B cell (primary cell): ENCODE measurements around the gene PLEKHG4B. TPM values are rescaled to one million over a fixed set of nuclear protein-coding genes. Genes with fewer than 3 reads are reported as not detected.

Source experiments
- ATAC-seq: fragments of 200-7000 bp; cut with Tn5 transposase; one replicate; pipeline ENCODE4 v1.10.0; 2021; ENCODE audit warnings: low read depth, mild to moderate bottlenecking, moderate number of reproducible peaks, moderate library complexity
- CTCF ChIA-PET: fragments of 350-600 bp; sonication (Branson Sonifier 250); formaldehyde crosslinking; loops from one replicate; lab custom pipeline; 2021; ENCODE audit warnings: antibody characterized with exemption, inconsistent platforms; lab: Charles Lee
- POLR2A ChIA-PET: fragments of 350-600 bp; sonication (Branson Sonifier 250); formaldehyde crosslinking; loops from one replicate; lab custom pipeline; 2021; ENCODE audit warnings: antibody characterized with exemption; lab: Charles Lee
- DNase-seq: peaks from one replicate; pipeline ENCODE4 v3.0.0; 2013
- H2AFZ ChIP-seq: 2 replicates; pipeline ENCODE4 v1.6.1; 2012; ENCODE audit warnings: mild to moderate bottlenecking, low read depth, low read length; ENCODE audit not compliant: insufficient read depth, poor library complexity, severe bottlenecking
- H3K27ac ChIP-seq, 2 donors: 1 replicate in 1 of 2; 2 replicates in 1 of 2; pipeline ENCODE4 v1.5.1; 2012 to 2013; ENCODE audit warnings: low read length in 2 of 2, mild to moderate bottlenecking in 2 of 2, moderate library complexity in 1 of 2
- H3K27me3 ChIP-seq, 4 experiments: fragments of 200-600 bp in 1 of 4; sonication (generic) in 1 of 4; replicated peaks in 1 of 4; 1 replicate in 2 of 4; 2 replicates in 2 of 4; pipeline versions ENCODE4 v1.6.1 to v1.7.0; 2013 to 2016; ENCODE audit warnings: low read length in 3 of 4, mild to moderate bottlenecking in 2 of 4, mixed read lengths in 1 of 4, moderate library complexity in 1 of 4; ENCODE audit not compliant: insufficient read depth in 4 of 4, control insufficient read depth in 3 of 4; ENCODE audit errors: control extremely low read depth in 1 of 4
- H3K36me3 ChIP-seq, 2 experiments: replicated peaks in 1 of 2; 1 replicate in 1 of 2; 2 replicates in 1 of 2; pipeline versions ENCODE4 v1.6.1 to v1.7.1; 2013; ENCODE audit warnings: low read length in 1 of 2; ENCODE audit not compliant: insufficient read depth in 2 of 2, control insufficient read depth in 1 of 2; ENCODE audit errors: control extremely low read depth in 1 of 2, extremely low read depth in 1 of 2
- H3K4me1 ChIP-seq, 2 donors: fragments of 200-600 bp in 1 of 2; sonication (generic) in 1 of 2; 1 replicate in 1 of 2; 2 replicates in 1 of 2; pipeline versions ENCODE4 v1.5.1 to v1.6.1; 2013 to 2017; ENCODE audit warnings: low read length in 2 of 2; ENCODE audit not compliant: control insufficient read depth in 2 of 2, insufficient read depth in 2 of 2
- H3K4me2 ChIP-seq: replicated peaks from 2 replicates; pipeline ENCODE3; 2012; ENCODE audit warnings: mild to moderate bottlenecking, low read depth, low read length; ENCODE audit not compliant: poor library complexity, severe bottlenecking
- H3K4me3 ChIP-seq, 5 experiments: fragments of 200-600 bp in 1 of 5; sonication (generic) in 1 of 5; 1 replicate in 3 of 5; 2 replicates in 2 of 5; pipeline versions ENCODE4 v1.5.1 to v1.7.0; 2011 to 2016; ENCODE audit warnings: low read length in 4 of 5, mild to moderate bottlenecking in 4 of 5, low read depth in 2 of 5, control low read depth in 1 of 5, moderate library complexity in 1 of 5; ENCODE audit not compliant: insufficient read depth in 1 of 5; ENCODE audit errors: control extremely low read depth in 1 of 5, extremely low read depth in 1 of 5
- H3K79me2 ChIP-seq: fragments of 200-600 bp; sonication (generic); one replicate; pipeline ENCODE4 v1.6.0; 2016; ENCODE audit warnings: low read length; ENCODE audit not compliant: control insufficient read depth, insufficient read depth
- H3K9ac ChIP-seq: fragments of 200-600 bp; sonication (generic); 2 replicates; pipeline ENCODE4 v1.6.1; 2017; ENCODE audit warnings: mild to moderate bottlenecking, low read length, moderate library complexity
- H3K9me3 ChIP-seq, 3 donors: one replicate each; pipeline versions ENCODE4 v1.6.1 to v1.7.1; 2013; ENCODE audit warnings: low read length in 2 of 3; ENCODE audit not compliant: control insufficient read depth in 2 of 3, insufficient read depth in 1 of 3; ENCODE audit errors: control extremely low read depth in 1 of 3
- H4K20me1 ChIP-seq: 2 replicates; pipeline ENCODE4 v1.6.0; 2012; ENCODE audit warnings: mild to moderate bottlenecking, low read length; ENCODE audit not compliant: insufficient read depth, control insufficient read depth, poor library complexity, severe bottlenecking
- H3K27ac Mint-ChIP-seq: one replicate; pipeline ENCODE4 v1.8.0; 2021; ENCODE audit warnings: mixed read lengths
- H3K27me3 Mint-ChIP-seq: one replicate; pipeline ENCODE4 v1.8.0; 2021; ENCODE audit warnings: mixed read lengths
- H3K4me1 Mint-ChIP-seq: one replicate; pipeline ENCODE4 v1.8.0; 2021; ENCODE audit warnings: mixed read lengths
- H3K4me3 Mint-ChIP-seq: one replicate; pipeline ENCODE4 v1.8.0; 2021; ENCODE audit warnings: mixed read lengths
- H3K9me3 Mint-ChIP-seq: one replicate; pipeline ENCODE4 v1.8.0; 2022; ENCODE audit warnings: mixed read lengths; ENCODE audit not compliant: insufficient read depth
- EZH2 ChIP-seq: IDR thresholded peaks from 2 replicates; pipeline ENCODE4 v1.6.1; 2012; ENCODE audit warnings: borderline replicate concordance, low read depth, mild to moderate bottlenecking, moderate library complexity, low read length; ENCODE audit not compliant: insufficient read depth, poor library complexity, severe bottlenecking
- WGBS: methylation state at CpG from one replicate; pipeline ENCODE4 v1.1.5; 2013; ENCODE audit warnings: missing lambda C conversion rate; ENCODE audit not compliant: insufficient coverage; 5-methylcytosine and 5-hydroxymethylcytosine counted together
- intact Hi-C: fragments of 100-400 bp; cut with micrococcal nuclease; formaldehyde crosslinking; loops from one replicate; pipeline ENCODE4 v1.10.0; 2022
- polyA plus RNA-seq: library from polyadenylated mRNA; depleted of rRNA; stranded (reverse); fragments of >200 nt; gene quantifications from 2 replicates; pipeline ENCODE4 v1.2.3, GENCODE V29; 2012
- total RNA-seq, 2 donors: library from RNA; stranded (reverse); fragments of 120-200 nt in 1 of 2; gene quantifications; 1 replicate in 1 of 2; 2 replicates in 1 of 2; pipeline versions ENCODE4 v1.2.3 to v1.2.4, GENCODE V29; 2013 to 2022
- TF ChIP-seq, protein P1 (sequence below): fragments of 200-600 bp; IDR thresholded peaks from one replicate; pipeline ENCODE4 v1.8.0; 2022; ENCODE audit warnings: antibody characterized with exemption, mild to moderate bottlenecking

Gene PLEKHG4B
- total and polyA plus RNA-seq, 2 donors (not counting 1 experiment from before 2014, with no cell fraction given), result not detected

DNA sequence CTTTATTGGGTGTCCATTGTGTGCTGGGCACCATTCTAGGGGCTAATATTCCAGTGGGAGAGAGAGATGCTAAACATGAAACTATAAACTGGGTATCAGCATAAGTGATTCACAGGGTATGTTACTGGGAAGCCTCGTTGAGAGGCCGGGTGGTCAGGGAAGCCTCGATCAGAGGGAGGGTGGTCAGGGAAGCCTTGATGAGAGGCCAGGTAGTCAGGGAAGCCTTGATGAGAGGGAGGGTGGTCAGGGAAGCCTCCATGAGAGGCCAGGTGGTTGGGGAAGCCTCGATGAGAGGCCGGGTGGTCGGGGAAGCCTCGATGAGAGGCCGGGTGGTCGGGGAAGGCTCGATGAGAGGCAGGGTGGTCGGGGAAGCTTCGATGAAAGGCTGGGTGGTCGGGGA is 8.9 kb upstream of the PLEKHG4B start:
- no peaks in the 10 kb centered on the region for H3K4me1 ChIP-seq
- POLR2A ChIA-PET, result no interaction called here
- H3K9ac ChIP-seq, result no peak overlapping the region
- H3K79me2 ChIP-seq, result no peaks in the 10 kb centered on the region
- DNase-seq (no peak), ATAC-seq (no peak)
- CTCF ChIA-PET, result no interaction called here
- no peaks in the 10 kb centered on the region for H3K9me3 ChIP-seq
- Mint-ChIP-seq H3K9me3 (no peaks in the 10 kb centered on the region), H3K27ac (no peak overlapping the region), H3K27me3 (peaks cover 20% of the 10 kb centered on the region), H3K4me3 (no peak overlapping the region), H3K4me1 (no peaks in the 10 kb centered on the region)
- H3K27me3 ChIP-seq, result peaks cover 0 to 2% (median 0%) of the 10 kb centered on the region in 4 experiments
- intact Hi-C loops, result no loop called here
- no peaks in the 10 kb centered on the region for H4K20me1 ChIP-seq
- H3K4me2 ChIP-seq, result no peak overlapping the region
- H3K27ac ChIP-seq, result no peak overlapping the region
- H3K4me3 ChIP-seq, result no peak overlapping the region
- no peak overlapping the region for H2AFZ ChIP-seq
- no peaks in the 10 kb centered on the region for H3K36me3 ChIP-seq
- 80% methylated on average over 7 of the region's 13 CpGs for whole genome bisulfite sequencing
- no peak for TF ChIP-seq EZH2
- TF ChIP-seq, protein P1, sequence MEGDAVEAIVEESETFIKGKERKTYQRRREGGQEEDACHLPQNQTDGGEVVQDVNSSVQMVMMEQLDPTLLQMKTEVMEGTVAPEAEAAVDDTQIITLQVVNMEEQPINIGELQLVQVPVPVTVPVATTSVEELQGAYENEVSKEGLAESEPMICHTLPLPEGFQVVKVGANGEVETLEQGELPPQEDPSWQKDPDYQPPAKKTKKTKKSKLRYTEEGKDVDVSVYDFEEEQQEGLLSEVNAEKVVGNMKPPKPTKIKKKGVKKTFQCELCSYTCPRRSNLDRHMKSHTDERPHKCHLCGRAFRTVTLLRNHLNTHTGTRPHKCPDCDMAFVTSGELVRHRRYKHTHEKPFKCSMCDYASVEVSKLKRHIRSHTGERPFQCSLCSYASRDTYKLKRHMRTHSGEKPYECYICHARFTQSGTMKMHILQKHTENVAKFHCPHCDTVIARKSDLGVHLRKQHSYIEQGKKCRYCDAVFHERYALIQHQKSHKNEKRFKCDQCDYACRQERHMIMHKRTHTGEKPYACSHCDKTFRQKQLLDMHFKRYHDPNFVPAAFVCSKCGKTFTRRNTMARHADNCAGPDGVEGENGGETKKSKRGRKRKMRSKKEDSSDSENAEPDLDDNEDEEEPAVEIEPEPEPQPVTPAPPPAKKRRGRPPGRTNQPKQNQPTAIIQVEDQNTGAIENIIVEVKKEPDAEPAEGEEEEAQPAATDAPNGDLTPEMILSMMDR, result no peak

DNA sequence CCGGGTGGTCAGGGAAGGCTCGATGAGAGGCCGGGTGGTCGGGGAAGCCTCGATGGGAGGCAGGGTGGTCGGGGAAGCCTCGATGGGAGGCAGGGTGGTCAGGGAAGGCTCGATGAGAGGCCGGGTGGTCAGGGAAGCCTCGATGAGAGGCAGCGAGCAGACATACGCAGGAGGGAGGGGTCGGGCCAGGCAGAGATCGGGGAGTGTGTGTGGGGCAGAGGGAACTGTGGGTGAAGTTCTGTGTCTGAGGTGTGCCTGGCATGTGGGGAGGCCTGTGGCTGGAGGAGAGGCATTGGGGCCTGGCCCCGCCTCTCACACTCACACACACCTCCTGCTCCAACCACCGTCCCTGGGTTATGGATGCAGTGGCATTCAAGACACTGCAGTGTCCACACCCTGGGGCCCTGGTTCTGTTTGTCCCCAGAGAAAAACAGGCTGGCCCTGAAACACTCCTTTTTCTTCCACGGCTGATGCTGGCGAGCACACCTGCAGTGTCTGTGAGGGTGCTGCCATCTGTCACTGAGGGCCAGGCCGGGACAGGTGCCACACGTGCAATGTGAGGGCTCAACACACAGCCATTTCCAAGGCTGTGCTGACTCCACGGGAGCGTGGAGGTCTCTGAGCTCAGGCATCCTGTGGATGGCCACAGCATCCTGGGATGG is 6.5 kb upstream of the PLEKHG4B start:
- Histone ChIP-seq H3K4me2 (no peak overlapping the region), H3K79me2 (no peaks in the 10 kb centered on the region), H4K20me1 (no peaks in the 10 kb centered on the region), H3K36me3 (no peaks in the 10 kb centered on the region), H3K9ac (no peak overlapping the region), H3K27ac (no peak overlapping the region), H2AFZ (no peak overlapping the region), H3K9me3 (no peaks in the 10 kb centered on the region), H3K4me3 (no peak overlapping the region), H3K27me3 (peaks cover 0 to 4% (median 3%) of the 10 kb centered on the region in 4 experiments), H3K4me1 (no peaks in the 10 kb centered on the region)
- CTCF ChIA-PET, result no interaction called here
- TF ChIP-seq EZH2, result no peak
- TF ChIP-seq, protein P1, result no peak
- intact Hi-C loops, result no loop called here
- Mint-ChIP-seq H3K4me3 (no peak overlapping the region), H3K4me1 (no peaks in the 10 kb centered on the region), H3K9me3 (no peaks in the 10 kb centered on the region), H3K27ac (no peak overlapping the region), H3K27me3 (peaks cover 40% of the 10 kb centered on the region)
- WGBS, result 86% methylated on average over 9 of the region's 22 CpGs
- DNase-seq (no peak), ATAC-seq (no peak)
- POLR2A ChIA-PET, result no interaction called here
